GM12892 (cell line): ENCODE results near the gene TAF1C. TPM values are rescaled to one million over a fixed set of nuclear protein-coding genes. Genes with fewer than 3 reads are reported as not detected.

Experiments used
- DNase-seq: peaks from one replicate; pipeline ENCODE4 v3.0.0; 2011; ENCODE audit not compliant: insufficient read length
- FAIRE-seq: peaks from 2 replicates; lab custom pipeline; 2011; peaks lifted over from hg19 to GRCh38; lab: Jason Lieb, UNC
- POLR2A ChIP-seq: IDR thresholded peaks from 2 replicates; pipeline ENCODE4 v1.6.1; 2011; ENCODE audit warnings: low read depth, low read length, control low read depth
- POLR2AphosphoS5 ChIP-seq: IDR thresholded peaks from 2 replicates; pipeline ENCODE4 v1.6.1; 2011; ENCODE audit warnings: low read depth, low read length, control low read depth
- TAF1 ChIP-seq: IDR thresholded peaks from 2 replicates; pipeline ENCODE4 v1.6.1; 2011; ENCODE audit warnings: low read depth, mild to moderate bottlenecking, control low read depth, low read length, borderline replicate concordance
- polyA plus RNA-seq: library from polyadenylated mRNA; unstranded; fragments of >200 nt; gene quantifications from one replicate; pipeline ENCODE4 v1.2.1, GENCODE V29; 2012; ENCODE audit warnings: missing spikeins, inconsistent platforms; ENCODE audit not compliant: missing spikeins

Gene TAF1C
- polyA plus RNA-seq, result 15.1 TPM

GRCh38 chr16:84186685-84187437 lies at the start of gene TAF1C:
Gene TAF1C, minus strand, starts transcription at chr16:84187057. Its CDS starts 2,069 bp downstream, at chr16:84184988.
- peak; percentile 90 for FAIRE-seq
- TF ChIP-seq POLR2AphosphoS5 (peak; percentile 72), POLR2A (peak; percentile 83), TAF1 (no peak; the same call in 1 of the 2 replicates)
- peak; percentile 99 for DNase-seq

- no peak for TF ChIP-seq POLR2A
- no peak for TF ChIP-seq POLR2AphosphoS5
- TF ChIP-seq TAF1, result no peak
- DNase-seq (no peak), FAIRE-seq (no peak)
Observed at GRCh38 chr16:84234321-84235241, 47.7 kb upstream of the TAF1C start.

- FAIRE-seq (no peak), DNase-seq (no peak)
- TF ChIP-seq POLR2AphosphoS5, result no peak
- TF ChIP-seq POLR2A, result no peak
Observed at GRCh38 chr16:84233748-84234147, 46.9 kb upstream of the TAF1C start.

GRCh38 chr16:84232969-84233368 lies 46.1 kb upstream of the TAF1C start:
- TF ChIP-seq TAF1, result no peak
- no peak for TF ChIP-seq POLR2AphosphoS5
- no peak for TF ChIP-seq POLR2A
- DNase-seq, result no peak
- no peak for FAIRE-seq

GRCh38 chr16:84232060-84232459 lies 45.2 kb upstream of the TAF1C start:
- TF ChIP-seq POLR2A (no peak), TAF1 (no peak), POLR2AphosphoS5 (no peak)
- FAIRE-seq (no peak), DNase-seq (no peak)

- TF ChIP-seq POLR2AphosphoS5, result no peak
- no peak for TF ChIP-seq POLR2A
- no peak for TF ChIP-seq TAF1
- FAIRE-seq (no peak), DNase-seq (no peak)
Observed at GRCh38 chr16:84229471-84229870, 42.6 kb upstream of the TAF1C start.

DNA sequence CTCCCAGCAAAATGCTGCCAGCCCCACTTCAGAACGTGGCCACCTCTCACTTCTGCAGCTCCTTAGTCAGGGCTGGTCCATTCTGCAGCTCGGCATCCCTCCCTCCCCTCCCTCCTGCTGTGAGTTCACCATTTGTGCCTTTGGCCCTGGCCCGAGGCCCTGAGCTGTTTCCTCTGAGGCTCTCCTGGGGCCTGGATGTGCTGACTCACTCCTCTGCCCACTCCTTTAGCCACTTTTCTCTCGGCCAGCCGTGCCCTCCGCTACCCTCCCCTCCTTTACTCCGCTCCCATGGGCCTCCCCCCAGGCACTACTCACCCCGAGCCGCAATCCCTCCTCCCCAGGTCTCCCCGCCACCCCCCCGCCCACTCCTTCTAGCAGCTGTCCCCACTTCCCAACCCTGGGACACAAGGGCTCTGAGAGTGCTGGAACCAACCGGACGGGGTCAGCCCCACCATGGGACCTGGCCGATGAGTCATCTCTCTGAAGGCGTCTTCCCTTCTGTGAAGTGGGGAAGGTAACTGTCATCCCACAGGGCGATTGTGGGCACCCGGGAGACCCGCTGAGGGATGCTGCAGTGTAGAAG lies 41.5 kb upstream of the TAF1C start:
- FAIRE-seq (no peak), DNase-seq (no peak)
- no peak for TF ChIP-seq POLR2AphosphoS5
- TF ChIP-seq POLR2A, result no peak
- TF ChIP-seq TAF1, result no peak

DNA sequence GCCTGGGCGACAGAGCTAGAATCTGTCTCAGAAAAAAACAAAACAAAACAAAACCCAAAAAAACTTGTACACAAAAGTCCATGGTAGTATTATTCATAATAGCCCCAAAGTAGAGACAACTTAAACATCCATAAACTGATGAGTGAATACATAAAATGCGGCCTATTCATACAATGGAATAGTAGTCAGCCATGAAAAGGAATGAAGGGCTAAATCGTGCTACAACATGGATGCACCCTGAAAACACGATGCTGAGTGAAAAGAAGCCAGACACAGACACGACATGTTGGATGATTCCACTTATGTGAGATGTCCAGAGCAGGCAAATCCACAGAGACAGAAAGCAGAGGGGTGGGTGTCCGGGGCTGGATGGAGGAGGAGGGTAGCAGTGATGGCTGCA lies 40.7 kb upstream of the TAF1C start:
- no peak for DNase-seq
- no peak for FAIRE-seq
- no peak for TF ChIP-seq TAF1
- no peak for TF ChIP-seq POLR2A
- no peak for TF ChIP-seq POLR2AphosphoS5

DNA sequence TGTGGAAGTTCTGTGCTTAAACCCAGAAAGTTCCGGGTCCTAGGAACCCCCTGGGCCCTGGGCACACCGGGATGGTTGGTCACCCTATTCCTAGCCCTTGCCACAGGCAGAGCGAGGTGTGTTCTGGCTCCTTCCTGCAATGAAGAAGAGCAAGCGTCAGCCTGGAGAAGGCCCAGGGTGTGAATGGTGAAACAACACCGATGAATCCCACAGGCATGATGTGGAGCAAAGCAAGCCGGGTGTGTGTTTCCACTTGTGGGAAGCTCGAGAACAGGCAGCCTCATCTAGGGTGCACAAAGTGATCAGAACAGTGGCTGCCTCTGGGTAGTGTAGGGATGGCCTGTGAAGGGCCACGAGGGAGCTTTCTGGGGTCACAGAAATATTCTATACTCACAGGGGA lies 39.2 kb upstream of the TAF1C start:
- TF ChIP-seq POLR2AphosphoS5, result no peak
- TF ChIP-seq TAF1, result no peak
- TF ChIP-seq POLR2A, result no peak
- DNase-seq (no peak), FAIRE-seq (no peak)

DNA sequence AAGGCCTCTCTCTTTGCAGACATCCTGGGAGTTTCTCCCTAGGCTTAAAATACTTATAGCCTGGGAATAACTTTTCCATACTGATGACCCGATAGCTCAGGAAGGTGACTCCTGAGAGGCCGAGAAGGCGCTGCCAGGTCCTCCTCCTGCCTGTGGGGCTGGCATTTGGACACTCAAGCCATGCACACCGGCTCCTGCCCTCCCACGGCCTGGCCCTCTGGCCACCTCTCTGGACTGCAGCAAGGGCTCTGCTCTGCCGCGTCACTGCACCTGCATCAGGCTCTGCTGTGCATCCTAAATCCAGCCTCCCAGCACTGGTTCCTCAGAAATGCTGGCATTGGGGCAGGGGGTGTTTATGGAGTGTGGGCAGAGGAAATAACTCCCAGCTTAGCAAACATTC lies 38.7 kb upstream of the TAF1C start:
- FAIRE-seq (no peak), DNase-seq (no peak)
- TF ChIP-seq TAF1 (no peak), POLR2AphosphoS5 (no peak), POLR2A (no peak)

- no peak for FAIRE-seq
- no peak for DNase-seq
- TF ChIP-seq POLR2AphosphoS5, result no peak
- no peak for TF ChIP-seq TAF1
- no peak for TF ChIP-seq POLR2A
Observed at GRCh38 chr16:84225126-84225525, 38.3 kb upstream of the TAF1C start.
